HG03064 (cell line): ENCODE data around the gene TNFSF15.

Experiments
- ATAC-seq: cut with Tn5 transposase; IDR thresholded peaks from one replicate; pipeline ENCODE4 v1.9.1; 2021; ENCODE audit warnings: low read depth; ENCODE audit not compliant: unreplicated experiment

The TNFSF15 gene

GRCh38 chr9:114825126-114825795, 19.4 kb upstream of the TNFSF15 start:
- ATAC-seq: no peak

GRCh38 chr9:114824110-114824509, 18.3 kb upstream of the TNFSF15 start:
- no peak for ATAC-seq

GRCh38 chr9:114823441-114823840, 17.6 kb upstream of the TNFSF15 start:
- ATAC-seq: no peak

GRCh38 chr9:114822708-114823107, 16.9 kb upstream of the TNFSF15 start:
- ATAC-seq: no peak

GRCh38 chr9:114820776-114821501, 15.1 kb upstream of the TNFSF15 start:
- ATAC-seq: no peak

- ATAC-seq: no peak
Observed at GRCh38 chr9:114818178-114818577, 12.3 kb upstream of the TNFSF15 start.

- ATAC-seq: no peak
Observed at GRCh38 chr9:114813717-114814418, 8.0 kb upstream of the TNFSF15 start.

- no peak for ATAC-seq
Observed at GRCh38 chr9:114811966-114812636, 6.3 kb upstream of the TNFSF15 start.

GRCh38 chr9:114811301-114811700, 5.5 kb upstream of the TNFSF15 start:
- ATAC-seq: no peak

- no peak for ATAC-seq
Observed at GRCh38 chr9:114810614-114811013, 4.8 kb upstream of the TNFSF15 start.

GRCh38 chr9:114806526-114806900, 674 bp upstream of the TNFSF15 start:
- ATAC-seq: peak; percentile 43

- ATAC-seq: no peak
Observed at GRCh38 chr9:114804505-114804904, 1.3 kb downstream of the TNFSF15 start.

GRCh38 chr9:114803479-114804265, 2.2 kb downstream of the TNFSF15 start:
- no peak for ATAC-seq

GRCh38 chr9:114799925-114800324, 5.9 kb downstream of the TNFSF15 start:
- no peak for ATAC-seq

- ATAC-seq: no peak
Observed at GRCh38 chr9:114799441-114799840, 6.4 kb downstream of the TNFSF15 start.

- ATAC-seq: no peak
Observed at GRCh38 chr9:114798780-114799427, 6.9 kb downstream of the TNFSF15 start.

- ATAC-seq: no peak
Observed at GRCh38 chr9:114798101-114798500, 7.7 kb downstream of the TNFSF15 start.

- ATAC-seq: no peak
Observed at GRCh38 chr9:114792396-114792795, 13.4 kb downstream of the TNFSF15 start.

- no peak for ATAC-seq
Observed at GRCh38 chr9:114791736-114792135, 14.1 kb downstream of the TNFSF15 start.

- ATAC-seq: no peak
Observed at GRCh38 chr9:114791312-114791711, 14.5 kb downstream of the TNFSF15 start.
